ENCODE measurements around the gene WDFY4.

The WDFY4 gene

DNA sequence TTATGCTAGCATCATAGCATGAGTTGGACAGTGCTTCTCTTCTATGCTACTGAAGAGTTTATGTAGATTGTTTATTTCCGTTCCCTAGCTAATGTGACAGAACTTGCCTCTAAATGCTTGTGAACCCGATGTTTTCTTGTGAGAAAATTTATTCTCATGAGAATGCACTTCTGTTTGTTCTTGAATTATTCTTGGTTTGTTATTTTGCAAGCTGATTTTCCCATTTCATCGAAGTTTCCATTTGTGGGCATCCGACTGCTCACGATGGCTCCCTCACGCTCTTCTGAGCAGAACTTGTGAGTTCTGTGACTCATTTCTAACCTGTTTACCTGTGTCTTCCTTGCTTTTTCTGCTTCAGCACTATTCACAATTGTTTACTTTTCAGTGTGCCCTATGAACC is 59.9 kb downstream of the WDFY4 start:
- no peak for DNase-seq (ENCODE audit: low spot score)

DNA sequence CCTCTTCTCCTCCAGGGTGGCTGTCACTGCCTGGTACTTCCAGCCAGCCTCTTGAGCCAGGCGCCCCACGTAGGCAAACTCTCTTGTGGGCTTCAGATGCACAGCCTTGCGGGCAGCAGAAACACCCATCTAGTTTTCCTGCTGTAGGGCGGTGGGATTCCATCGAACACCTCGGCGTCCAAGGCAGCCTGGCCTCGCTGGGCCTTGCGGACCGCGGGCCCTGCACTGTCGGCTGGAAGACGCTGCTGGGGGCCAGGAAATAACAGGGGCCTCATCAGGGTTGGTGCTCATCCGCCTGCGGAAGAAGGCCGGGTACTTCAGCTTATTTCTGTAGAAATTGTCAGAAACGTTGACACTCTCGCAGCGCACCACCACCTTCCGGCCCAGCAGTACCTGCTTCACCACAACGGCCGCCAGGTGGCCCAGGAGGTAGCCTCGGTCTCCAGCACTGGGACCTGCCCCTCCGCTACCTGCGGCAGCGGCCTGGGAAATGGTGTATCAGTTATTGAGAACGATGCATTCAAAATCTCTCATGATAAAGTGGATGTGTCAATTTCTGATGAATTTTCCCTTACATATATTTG is 61.1 kb downstream of the WDFY4 start:
- DNase-seq (ENCODE audit: low spot score), result no peak

DNA sequence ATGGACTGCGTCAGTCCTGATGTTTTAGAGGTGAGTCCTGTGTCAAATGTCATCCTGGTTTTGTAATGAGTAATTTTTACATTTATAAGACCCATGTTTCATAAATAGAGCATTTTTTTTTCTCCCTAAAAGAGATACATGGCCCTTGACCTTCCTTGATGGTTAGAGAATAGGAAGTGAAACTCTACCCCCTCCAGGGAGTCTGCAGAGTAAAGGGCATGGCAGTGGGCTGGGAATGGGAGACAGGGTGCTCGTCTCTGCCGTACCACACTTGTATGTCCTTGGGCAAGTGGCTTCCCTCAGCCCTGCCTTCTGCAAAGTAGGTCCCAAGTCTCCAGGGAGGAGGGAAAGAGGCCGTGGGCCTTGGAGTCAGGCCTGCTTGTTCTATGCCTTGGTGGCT is 63.9 kb downstream of the WDFY4 start:
- no peak for DNase-seq (ENCODE audit: low spot score)

DNA sequence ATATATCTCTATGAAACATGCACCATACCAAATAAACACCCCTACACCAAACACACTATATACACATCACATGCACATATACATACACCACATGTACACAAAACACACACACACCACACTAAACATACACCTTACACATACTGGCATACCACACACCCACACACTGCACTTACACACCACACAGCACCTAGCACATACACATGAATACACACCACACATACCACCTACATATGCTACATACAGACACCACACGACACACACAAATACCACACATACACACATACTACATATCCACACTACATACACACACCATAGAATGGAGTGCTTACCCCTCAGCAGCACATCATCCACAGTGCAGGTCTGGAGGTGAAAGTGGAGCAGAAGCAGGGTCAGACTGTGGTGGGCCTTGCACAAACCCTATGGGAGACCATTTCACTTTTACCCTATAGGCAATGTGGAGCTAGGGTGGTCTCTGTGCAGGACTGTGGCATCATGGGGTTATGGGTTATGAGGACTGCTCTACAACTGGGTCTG is 64.6 kb downstream of the WDFY4 start:
- no peak for DNase-seq (ENCODE audit: low spot score)

DNA sequence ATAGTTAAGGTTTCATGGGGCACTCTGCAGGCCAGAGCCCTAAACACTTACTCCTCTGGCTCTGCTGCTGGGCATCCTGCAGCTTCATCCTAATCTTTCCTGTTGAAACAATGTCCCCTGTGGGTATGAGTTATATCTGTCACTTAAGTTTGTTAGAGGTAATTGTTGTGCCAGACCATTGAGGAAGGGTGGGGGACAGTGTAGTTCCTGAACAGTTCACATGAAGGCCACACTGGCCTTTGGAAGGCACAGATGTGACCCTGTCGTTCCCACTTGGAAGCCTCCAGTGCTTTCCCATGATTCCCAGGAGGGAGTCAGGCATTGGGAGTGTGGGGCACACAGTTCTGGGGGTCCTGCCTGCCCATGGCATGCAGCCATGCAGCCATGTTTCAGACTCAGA is 65.3 kb downstream of the WDFY4 start:
- DNase-seq (ENCODE audit: low spot score), result no peak

DNA sequence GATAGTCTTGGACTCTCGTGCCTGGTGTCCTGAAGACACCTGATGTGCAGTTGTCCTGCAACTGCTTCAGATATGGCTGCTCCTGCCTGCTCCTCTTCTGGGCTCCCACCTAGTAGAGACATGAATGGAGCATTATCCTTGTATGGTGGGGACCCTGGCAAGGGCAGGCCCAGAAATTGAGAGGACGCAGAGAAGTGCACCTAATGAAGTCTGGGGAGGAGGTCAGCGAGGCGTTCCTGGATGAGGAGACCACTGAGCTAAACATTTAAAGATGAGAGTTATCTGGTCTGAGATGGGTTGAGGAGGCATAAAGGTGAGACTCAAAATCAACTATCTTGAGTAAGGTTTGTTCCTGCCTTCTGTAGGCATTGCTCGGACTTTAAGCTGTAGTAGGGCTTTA is 66.3 kb downstream of the WDFY4 start:
- DNase-seq (ENCODE audit: low spot score), result no peak

DNA sequence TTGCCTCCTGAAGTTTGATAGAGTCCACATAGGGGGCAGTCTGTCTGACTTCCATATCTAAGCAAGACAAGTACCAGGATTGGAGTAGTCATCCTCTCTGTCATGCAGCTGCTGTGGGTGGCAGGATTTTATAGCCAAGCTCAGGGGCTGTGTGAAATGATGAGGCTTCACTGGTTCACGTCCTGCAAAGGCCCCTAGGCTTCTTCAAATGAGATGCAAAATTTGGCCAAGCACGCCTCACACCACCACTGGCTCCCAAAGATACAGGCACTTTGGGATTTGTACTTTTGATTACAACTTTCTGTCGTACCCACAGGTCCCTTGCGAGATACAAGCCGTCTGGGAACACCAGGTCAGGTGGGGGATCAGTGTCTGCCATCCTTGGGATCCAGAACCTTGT is 67.1 kb downstream of the WDFY4 start:
- no peak for DNase-seq (ENCODE audit: low spot score)

DNA sequence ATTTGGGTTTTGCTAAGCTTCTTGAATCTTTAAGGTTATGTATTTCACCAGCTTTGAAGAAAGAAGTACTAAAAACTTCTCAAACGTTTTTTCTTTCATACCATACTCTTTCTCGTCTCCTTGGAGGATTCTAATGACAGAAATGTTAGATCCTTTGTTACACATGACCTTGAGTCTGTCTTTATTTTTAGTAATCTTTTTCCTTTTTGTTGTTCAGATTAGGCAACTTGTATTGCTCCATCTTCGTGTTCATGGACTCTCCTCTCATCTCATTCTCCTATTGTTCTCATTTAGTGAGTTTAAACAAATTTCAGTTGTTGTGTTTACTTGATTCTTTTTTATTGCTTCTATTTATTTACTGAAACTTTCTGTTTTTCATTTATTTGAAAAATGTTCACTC is 73.7 kb downstream of the WDFY4 start:
- no peak for DNase-seq (ENCODE audit: low spot score)

DNA sequence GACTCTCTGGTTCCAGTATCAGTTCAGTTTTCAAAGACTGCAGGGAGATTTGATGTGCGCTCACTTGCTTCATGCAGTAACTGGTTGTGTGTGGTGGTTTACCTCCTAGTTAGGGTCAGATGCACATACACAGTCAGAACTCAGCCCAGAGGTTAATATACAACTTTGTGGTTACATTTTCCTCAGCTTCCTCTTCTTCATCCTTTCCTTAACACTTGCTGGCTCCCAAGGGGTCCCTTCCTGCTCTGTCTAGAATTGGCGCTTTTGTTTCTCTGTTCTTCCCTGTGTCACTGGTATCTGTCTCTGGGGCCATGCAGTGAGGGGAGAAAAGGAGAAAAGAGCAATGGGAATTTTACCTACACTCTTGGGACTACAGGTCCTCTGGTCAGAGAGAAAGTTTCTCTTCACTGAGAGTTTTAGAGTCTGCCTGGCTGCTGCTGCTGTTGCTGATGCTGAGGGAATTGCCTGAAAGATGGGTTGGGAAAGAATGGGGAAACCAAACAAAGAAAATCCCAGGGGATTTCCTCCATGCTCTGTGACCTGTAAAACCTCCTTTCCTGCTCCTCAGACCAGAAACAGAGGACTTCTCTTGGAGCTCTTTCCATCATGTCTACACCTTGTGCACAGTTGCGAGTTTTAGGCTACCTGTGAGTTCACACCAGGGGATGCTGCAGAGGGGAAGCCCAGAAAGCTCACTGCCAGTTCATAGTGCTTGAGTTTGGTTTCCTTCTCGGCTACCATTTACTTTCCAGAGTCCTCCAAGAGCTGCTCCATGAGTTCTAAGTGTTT is 74.6 kb downstream of the WDFY4 start:
- DNase-seq (ENCODE audit: low spot score), result no peak

DNA sequence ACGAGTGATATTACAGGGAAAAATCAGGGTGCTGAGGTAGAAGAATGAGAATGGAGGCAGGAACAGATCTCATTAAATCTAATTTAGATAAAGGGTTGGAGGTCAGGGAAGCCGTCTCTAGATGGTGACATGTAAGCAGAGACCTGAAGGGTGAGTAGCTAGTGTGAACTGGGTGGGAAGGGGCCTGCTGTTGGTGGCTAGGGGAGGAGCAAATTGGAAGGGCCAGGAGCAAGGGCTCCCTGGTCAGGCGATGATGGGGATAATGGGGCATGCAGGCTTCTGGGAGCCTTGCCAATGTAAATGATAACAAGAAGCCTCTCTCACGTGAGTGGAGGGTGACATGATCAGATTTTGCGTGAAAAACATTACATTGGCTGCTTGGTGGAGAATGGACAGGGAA is 76.3 kb downstream of the WDFY4 start:
- DNase-seq (ENCODE audit: low spot score), result no peak

DNA sequence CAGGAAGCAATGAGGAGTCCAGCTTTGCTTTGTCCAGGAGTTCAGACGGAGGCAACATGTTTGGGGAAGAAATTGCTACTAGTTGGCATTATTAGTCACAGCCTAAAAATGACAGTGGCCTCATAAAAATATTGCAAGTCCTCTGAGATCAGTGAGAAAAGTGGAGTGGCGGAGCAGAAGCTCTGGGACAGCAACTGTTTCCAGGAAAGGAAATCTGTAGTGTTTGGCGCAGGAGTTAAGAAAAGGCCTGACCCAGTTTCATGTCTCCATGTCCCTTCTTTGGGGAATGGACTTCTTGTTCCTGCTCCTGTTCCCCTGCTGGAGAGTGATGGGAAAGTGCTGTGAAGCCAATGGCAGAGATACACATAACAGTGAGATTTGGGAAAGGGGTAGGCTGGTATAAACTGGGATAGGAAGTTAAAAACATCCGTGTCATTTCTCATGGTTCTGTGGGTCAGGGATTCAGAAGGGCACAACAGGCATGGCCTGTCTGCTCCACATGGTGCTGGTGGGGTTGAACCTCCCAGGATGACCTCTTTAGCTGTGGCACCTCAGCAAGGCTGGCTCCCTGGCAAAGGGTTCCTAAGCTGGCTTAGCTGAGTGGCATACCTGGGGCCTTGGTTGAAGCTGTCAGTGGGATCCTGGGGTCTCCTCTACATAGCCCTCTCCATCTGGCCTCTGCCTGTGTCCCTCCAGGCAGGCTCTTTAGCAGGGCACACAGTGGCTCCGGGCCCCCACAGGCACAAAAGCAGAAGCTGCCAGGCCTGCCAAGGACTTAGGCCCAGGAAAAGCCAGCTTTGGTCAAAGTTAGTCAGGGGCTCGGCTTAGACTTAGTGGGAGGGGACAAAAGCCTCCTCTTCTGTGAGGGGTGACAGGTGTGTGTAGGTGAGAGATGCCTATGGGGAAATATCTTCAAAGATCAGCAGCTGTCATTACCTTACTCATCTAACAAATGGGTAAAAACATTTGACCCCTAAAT is 77.7 kb downstream of the WDFY4 start:
- no peak for DNase-seq (ENCODE audit: low spot score)

DNA sequence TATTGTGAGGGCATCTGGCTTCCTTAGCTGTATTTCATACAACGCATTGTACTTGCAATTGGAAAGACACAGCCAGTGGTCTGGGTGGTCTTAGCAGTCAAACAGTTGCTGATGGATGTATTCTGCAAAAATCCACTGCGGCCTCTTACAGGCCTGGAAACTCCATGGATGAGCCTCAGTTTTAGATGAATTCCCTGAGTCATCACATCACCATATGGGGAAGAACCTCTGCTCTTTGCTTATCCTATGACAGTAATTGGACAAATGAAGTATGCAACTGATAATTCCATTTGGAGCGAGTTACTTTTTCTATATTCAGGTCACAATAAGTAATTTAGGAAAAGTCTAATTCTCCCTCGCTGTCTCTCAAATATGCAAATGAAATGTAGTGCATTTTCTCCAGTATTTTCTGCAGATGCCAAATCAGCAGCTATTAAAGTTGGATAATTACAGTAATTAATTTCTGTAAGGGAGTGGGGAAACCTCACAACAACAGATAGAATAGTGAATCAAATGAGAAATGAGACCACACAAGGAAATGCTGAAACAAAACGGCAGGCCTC is 78.8 kb downstream of the WDFY4 start:
- DNase-seq (ENCODE audit: low spot score), result no peak

DNA sequence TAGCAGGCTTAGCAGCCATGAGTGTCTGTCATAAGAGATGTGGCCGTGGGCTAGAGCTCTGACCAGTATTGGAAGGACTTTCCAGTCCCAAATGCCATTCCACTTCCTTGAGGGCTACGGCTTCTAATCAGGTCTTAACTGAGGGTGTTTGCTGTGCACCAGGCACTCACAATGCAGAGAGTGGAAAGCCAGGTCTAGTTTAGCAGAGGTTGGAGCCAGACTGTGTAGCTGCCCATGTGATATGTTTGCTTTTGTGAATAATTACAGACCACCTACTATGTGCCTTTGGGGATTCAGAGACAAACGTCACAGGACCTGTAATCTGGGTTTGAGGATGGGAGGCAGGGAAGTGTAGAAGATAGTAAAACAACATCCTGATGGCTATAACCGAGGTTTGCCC is 79.8 kb downstream of the WDFY4 start:
- no peak for DNase-seq (ENCODE audit: low spot score)

DNA sequence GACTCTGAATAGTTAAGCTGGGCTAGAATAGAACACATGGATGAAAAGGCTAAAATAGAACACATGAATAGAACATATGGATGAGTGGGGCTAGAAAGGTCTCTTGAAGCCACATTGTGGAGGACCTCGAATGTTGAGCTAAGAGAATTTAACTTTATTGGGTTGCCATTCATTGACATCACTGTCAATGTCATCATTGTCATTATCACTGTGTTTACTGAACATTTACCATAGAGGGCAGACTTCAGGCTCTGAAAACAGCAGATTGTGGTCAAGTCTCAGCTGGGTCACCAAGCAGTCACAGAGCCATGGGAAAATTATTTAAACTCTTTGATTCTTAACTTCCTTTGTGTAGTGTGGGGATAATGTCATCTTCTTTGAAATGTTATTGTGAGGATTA is 80.4 kb downstream of the WDFY4 start:
- no peak for DNase-seq (ENCODE audit: low spot score)

DNA sequence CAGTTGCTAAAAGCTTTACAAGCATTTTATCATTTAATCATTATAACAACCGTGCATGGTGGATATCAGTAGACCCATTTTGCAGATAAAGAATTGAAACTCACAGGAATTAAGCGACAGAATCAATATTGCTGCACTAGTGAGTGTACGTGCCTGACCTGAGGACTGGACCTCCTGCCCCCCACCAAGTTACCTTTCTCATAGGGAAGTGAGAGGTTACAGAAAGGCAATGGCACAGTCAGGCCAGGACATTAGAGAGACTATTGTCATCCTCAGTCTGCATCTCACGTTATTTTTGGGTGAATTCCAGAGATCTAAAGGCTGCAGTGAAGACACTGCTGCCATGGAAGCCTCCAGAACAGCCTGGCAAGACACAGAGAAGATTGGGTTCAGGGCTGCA is 80.9 kb downstream of the WDFY4 start:
- DNase-seq (ENCODE audit: low spot score), result no peak

DNA sequence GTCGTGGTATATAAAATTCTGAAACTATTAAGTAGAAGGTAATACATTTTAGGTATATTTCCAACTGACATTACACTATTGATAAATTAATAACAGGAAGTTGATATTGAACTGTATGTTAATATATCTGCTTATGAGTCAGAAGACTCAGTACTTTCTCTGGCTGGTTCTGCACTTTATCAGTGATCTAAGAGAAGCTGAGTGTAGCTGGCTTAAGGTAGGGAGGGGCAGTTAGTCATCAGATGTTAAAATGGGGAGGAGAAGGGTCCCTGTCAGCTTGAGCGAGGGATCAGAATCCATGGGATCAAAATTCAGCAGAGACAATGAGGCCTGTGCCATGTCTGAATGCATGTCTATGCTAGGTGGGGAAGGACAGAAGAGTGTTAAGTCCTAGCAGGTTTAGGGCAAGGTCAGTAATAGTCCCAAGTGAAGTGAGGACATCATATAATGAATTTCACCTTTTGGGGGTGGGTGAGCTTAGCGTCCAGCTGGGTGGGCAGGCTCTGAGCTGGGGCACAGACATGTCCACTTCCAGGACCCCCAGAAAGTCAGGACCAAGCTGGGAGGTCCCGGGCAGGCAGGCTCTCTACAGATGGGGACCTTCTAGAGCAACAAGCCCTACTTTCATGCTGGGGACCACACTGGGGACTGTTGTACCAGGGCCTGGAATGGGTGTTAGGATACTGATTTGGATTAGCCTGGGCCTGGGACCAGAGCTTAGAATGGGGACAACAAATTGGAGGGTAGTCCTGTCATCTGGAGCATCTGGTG is 82.9 kb downstream of the WDFY4 start:
- no peak for DNase-seq (ENCODE audit: low spot score)

DNA sequence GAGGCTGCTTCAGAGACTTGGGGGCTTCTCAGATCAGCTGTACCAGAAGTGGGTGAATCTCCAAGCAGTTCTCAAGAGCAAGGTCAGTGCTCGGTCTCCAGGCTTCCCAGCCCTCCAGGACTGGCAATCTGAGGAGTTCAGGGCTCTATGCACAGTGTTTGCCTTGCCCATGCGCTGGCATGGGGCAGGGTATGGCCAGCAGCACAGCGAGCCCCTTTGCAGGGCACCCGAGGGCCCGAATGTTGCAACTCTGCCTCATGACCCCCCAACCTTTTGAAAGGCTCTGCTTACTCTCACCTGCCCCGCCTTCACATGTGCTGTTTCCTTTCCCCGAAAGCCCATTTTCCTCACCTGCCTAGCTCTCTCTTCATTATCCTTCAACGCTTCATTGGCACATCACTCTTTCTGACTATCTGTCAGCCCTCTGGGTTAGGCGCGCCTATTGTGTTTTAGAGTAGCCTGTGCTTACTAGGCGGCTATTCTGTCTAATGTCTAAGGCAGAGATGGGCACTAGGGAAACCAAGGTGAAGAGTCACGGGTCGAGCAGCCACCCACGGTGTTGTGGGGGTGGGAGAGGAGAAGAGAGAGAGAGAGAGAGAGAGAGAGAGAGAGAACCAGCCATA is 83.6 kb downstream of the WDFY4 start:
- no peak for DNase-seq (ENCODE audit: low spot score)

DNA sequence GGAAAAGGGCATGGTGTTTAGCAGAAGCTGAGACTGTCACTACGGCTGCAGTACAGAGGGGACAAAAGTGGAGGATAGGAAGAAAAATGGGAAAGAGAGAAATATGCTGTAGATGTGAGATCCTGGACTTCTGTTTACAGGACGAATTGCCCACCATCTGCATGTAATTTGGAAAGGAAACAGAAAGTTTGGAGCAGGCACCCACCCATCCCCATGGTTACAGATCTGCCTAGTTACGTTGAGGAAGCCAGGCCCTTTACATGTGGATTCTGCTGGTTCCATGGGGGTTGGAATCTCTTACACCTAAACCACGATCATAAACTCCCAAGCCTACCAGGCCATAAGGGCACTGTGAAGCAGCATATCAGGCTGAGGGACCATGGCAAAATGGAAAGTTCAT is 84.3 kb downstream of the WDFY4 start:
- DNase-seq (ENCODE audit: low spot score), result no peak

DNA sequence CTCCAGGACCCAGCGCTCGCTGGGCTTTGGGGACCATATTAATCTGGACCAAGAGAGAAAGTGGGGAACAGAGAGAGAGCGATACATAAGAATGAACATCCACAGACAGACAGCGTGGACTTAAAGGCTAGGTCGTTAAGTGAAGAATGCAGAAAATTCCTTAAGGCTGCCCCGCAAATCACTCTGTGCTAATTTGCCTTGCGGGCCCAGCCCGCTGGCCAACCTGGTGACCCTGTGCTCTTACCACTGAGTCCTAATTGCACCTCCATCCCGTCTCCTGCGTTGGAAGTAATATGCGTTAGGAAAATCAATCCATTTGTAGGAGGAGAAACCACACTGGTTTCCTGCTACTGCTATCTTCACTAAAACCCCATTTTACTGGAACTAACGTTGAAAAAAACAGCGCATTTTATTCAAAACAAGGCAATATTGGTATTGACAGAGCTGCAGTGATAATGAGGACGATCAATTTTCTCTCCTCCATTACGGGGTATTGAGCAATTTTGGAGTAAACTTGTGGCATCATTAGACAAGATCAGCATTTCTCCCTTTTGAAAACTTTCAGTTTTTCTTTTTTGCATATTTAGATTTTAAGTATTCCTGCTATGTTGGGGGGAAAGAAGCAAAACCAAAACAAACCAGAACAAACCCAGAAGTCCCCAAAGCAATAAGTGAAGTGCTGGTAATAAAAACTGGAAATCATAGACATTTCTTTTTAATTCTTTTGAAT is 85.2 kb downstream of the WDFY4 start:
- no peak for DNase-seq (ENCODE audit: low spot score)

DNA sequence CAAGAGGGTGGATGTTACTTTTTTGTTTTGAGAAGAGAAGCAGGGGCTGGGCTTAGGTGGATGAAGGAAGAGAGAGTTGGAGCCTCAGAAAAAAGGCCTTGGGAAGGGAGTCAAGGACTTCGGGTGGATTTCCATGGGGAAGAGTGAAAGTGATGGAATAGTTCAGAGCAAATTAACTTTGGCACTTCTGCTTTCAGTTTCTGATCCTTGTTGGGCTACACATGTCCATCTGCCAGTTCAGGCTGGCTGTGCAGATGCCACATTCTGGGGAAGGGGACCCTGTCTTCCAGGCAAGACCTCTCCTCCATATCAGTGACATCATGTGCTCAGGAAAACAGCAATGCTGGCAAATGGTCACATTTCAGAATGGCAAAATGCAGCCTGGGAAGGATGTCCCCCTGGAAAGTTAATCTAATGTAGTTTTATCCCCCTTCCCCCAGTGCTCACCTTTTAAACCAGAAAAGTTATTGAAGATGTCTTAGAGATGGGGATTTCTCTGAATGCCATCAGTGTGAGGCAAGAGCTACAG is 86.0 kb downstream of the WDFY4 start:
- DNase-seq (ENCODE audit: low spot score), result no peak
